Endothelial cell of umbilical vein (primary cell): ENCODE data around the gene OR6B2. TPM values are rescaled to one million over a fixed set of nuclear protein-coding genes. Genes with fewer than 3 reads are reported as not detected.

Experiments
- BruUV-seq: library from RNA; stranded (reverse); fragments of 400-500 nt; replicated peaks from 2 replicates; lab custom pipeline; 2021; lab: Mats Ljungman, UMichigan
- CTCF ChIA-PET: fragments of 300-600, 350-600 bp; sonication (Branson Sonifier 250); formaldehyde crosslinking; loops from one replicate; lab custom pipeline; 2021; ENCODE audit warnings: antibody characterized with exemption, inconsistent platforms; lab: Charles Lee
- POLR2A ChIA-PET: fragments of 300-600, 350-600 bp; sonication (Branson Sonifier 250); formaldehyde crosslinking; loops from one replicate; lab custom pipeline; 2021; ENCODE audit warnings: antibody characterized with exemption, inconsistent platforms; lab: Charles Lee
- DNase-seq: peaks from one replicate; pipeline ENCODE4 v3.0.0-alpha.2; 2011; ENCODE audit warnings: low read depth, low spot score
- FAIRE-seq: peaks from 2 replicates; lab custom pipeline; 2011; peaks lifted over from hg19 to GRCh38; lab: Jason Lieb, UNC
- H2AFZ ChIP-seq: 2 replicates; pipeline ENCODE4 v1.6.0; 2012; ENCODE audit warnings: low read depth, low read length, control low read depth, inconsistent platforms
- H3K27ac ChIP-seq: 2 replicates; pipeline ENCODE4 v1.5.1; 2011; ENCODE audit warnings: low read depth, mild to moderate bottlenecking, control low read depth, low read length, moderate library complexity; ENCODE audit not compliant: insufficient read depth
- H3K27me3 ChIP-seq, 2 experiments: 2 replicates each; pipeline versions ENCODE4 v1.6.0 to v1.6.1; 2011; ENCODE audit warnings: low read length in 2 of 2, mixed read lengths in 1 of 2; ENCODE audit not compliant: control insufficient read depth in 2 of 2, insufficient read depth in 2 of 2
- H3K36me3 ChIP-seq, 2 experiments: 2 replicates in 1 of 2; 3 replicates in 1 of 2; pipeline ENCODE4 v1.5.1; 2011; ENCODE audit warnings: low read length in 2 of 2, mild to moderate bottlenecking in 1 of 2, moderate library complexity in 1 of 2; ENCODE audit not compliant: control insufficient read depth in 2 of 2, insufficient read depth in 2 of 2; ENCODE audit errors: extremely low read depth in 1 of 2
- H3K4me1 ChIP-seq: 3 replicates; pipeline ENCODE4 v1.5.1; 2011; ENCODE audit warnings: mild to moderate bottlenecking, low read length; ENCODE audit not compliant: control insufficient read depth, insufficient read depth; ENCODE audit errors: extremely low read depth
- H3K4me2 ChIP-seq: 2 replicates; pipeline ENCODE4 v1.6.1; 2011; ENCODE audit warnings: low read length, control low read depth, mixed read lengths; ENCODE audit not compliant: insufficient read depth
- H3K4me3 ChIP-seq, 3 experiments: fragments of 200-600 bp in 1 of 3; sonication (generic), shearing (Covaris generic) in 1 of 3; replicated peaks in 1 of 3; 2 replicates each; pipeline ENCODE4 v1.5.1; 2011 to 2016; ENCODE audit warnings: control low read depth in 3 of 3, low read length in 3 of 3, mild to moderate bottlenecking in 2 of 3, inconsistent platforms in 1 of 3, low read depth in 1 of 3, moderate library complexity in 1 of 3; ENCODE audit not compliant: insufficient read depth in 1 of 3
- H3K79me2 ChIP-seq: 2 replicates; pipeline ENCODE4 v1.6.0; 2012; ENCODE audit warnings: low read length, inconsistent platforms; ENCODE audit not compliant: control insufficient read depth, insufficient read depth
- H3K9ac ChIP-seq: replicated peaks from 2 replicates; pipeline ENCODE3; 2011; ENCODE audit warnings: low read length, control low read depth; ENCODE audit not compliant: insufficient read depth; ENCODE audit errors: extremely low read depth
- H3K9me1 ChIP-seq: replicated peaks from 3 replicates; pipeline ENCODE4 v1.6.0; 2011; ENCODE audit warnings: mild to moderate bottlenecking, low read length; ENCODE audit not compliant: control insufficient read depth, insufficient read depth; ENCODE audit errors: extremely low read depth
- H3K9me3 ChIP-seq: replicated peaks from 2 replicates; pipeline ENCODE4 v1.5.1; 2012; ENCODE audit warnings: low read length, inconsistent platforms; ENCODE audit not compliant: control insufficient read depth, insufficient read depth
- H4K20me1 ChIP-seq: replicated peaks from 2 replicates; pipeline ENCODE3; 2011; ENCODE audit warnings: mild to moderate bottlenecking, low read length; ENCODE audit not compliant: control insufficient read depth, insufficient read depth; ENCODE audit errors: extremely low read depth
- CTCF ChIP-seq, 2 donors: IDR thresholded peaks; 1 replicate in 1 of 2; 2 replicates in 1 of 2; pipeline ENCODE4 v1.5.1; 2011; ENCODE audit warnings: low read length in 2 of 2, mild to moderate bottlenecking in 2 of 2, moderate library complexity in 2 of 2, control low read depth in 1 of 2, inconsistent platforms in 1 of 2, low read depth in 1 of 2; ENCODE audit not compliant: insufficient read depth in 1 of 2; ENCODE audit errors: extremely low read depth in 1 of 2
- EZH2 ChIP-seq: IDR thresholded peaks from 2 replicates; pipeline ENCODE4 v1.6.1; 2012; ENCODE audit warnings: borderline replicate concordance, low read depth, mild to moderate bottlenecking, moderate library complexity, low read length, inconsistent platforms; ENCODE audit not compliant: severe bottlenecking
- FOS ChIP-seq: IDR thresholded peaks from 2 replicates; pipeline ENCODE4 v1.6.1; 2011; ENCODE audit warnings: mild to moderate bottlenecking, low read length, moderate library complexity, borderline replicate concordance; ENCODE audit not compliant: insufficient read depth
- GATA2 ChIP-seq: IDR thresholded peaks from 2 replicates; pipeline ENCODE4 v1.7.0; 2011; ENCODE audit warnings: low read depth, mild to moderate bottlenecking, moderate library complexity, mixed read lengths, low read length; ENCODE audit not compliant: insufficient read length, insufficient read depth
- JUN ChIP-seq: IDR thresholded peaks from 2 replicates; pipeline ENCODE4 v1.6.1; 2011; ENCODE audit warnings: borderline replicate concordance, low read depth; ENCODE audit not compliant: insufficient read length, insufficient read depth
- MAX ChIP-seq: IDR thresholded peaks from 2 replicates; pipeline ENCODE4 v1.6.1; 2011; ENCODE audit not compliant: insufficient read depth, insufficient read length
- MYC ChIP-seq: IDR thresholded peaks from one replicate; pipeline ENCODE4 v1.6.1; 2011; ENCODE audit warnings: mild to moderate bottlenecking, low read depth, low read length
- POLR2A ChIP-seq: IDR thresholded peaks from 2 replicates; pipeline ENCODE4 v1.6.1; 2012; ENCODE audit warnings: low read depth, mild to moderate bottlenecking, control low read depth, low read length
- POLR2AphosphoS5 ChIP-seq: IDR thresholded peaks from 2 replicates; pipeline ENCODE4 v1.6.1; 2012; ENCODE audit warnings: low read depth, mild to moderate bottlenecking, control low read depth, low read length, moderate library complexity; ENCODE audit not compliant: insufficient read depth
- dilution Hi-C: fragments of 300-500 bp; cut with MboI; formaldehyde crosslinking; loops from one replicate; pipeline ENCODE4 v1.15.0; 2019; ENCODE audit warnings: low sequenced_read_pairs; ENCODE audit not compliant: extremely low pct_ligation_motif_present
- intact Hi-C: fragments of 100-400 bp; cut with micrococcal nuclease; formaldehyde crosslinking; loops from one replicate; pipeline ENCODE4 v1.10.0; 2022
- polyA plus RNA-seq, 4 experiments: library from polyadenylated mRNA; depleted of rRNA in 3 of 4; stranded (reverse) in 3 of 4; unstranded in 1 of 4; fragments of >200 nt; gene quantifications; 2 replicates each; pipeline versions ENCODE4 v1.2.1 to v1.2.3, GENCODE V29; 2011 to 2012; ENCODE audit warnings: missing spikeins in 1 of 4
- total RNA-seq: library from RNA; stranded (reverse); gene quantifications from 2 replicates; pipeline ENCODE4 v1.2.3, GENCODE V29; 2021

The OR6B2 gene
- total and polyA plus RNA-seq, 2 donors (not counting 3 experiments of a cell fraction or from before 2014, with no cell fraction given): not detected

GRCh38 chr2:240000671-240001070 lies 29.6 kb downstream of the OR6B2 start:
- no peaks in the 10 kb centered on the region for H3K27me3 ChIP-seq
- DNase-seq (no peak), FAIRE-seq (no peak)
- no TSS peak for BruUV-seq
- H3K27ac ChIP-seq: no peak overlapping the region
- no peak overlapping the region for H3K4me2 ChIP-seq
- no peaks in the 10 kb centered on the region for H3K9me1 ChIP-seq
- H3K9me3 ChIP-seq: no peaks in the 10 kb centered on the region
- no peaks in the 10 kb centered on the region for H3K79me2 ChIP-seq
- no peak overlapping the region for H2AFZ ChIP-seq
- intact Hi-C loops (no loop called here), dilution Hi-C loops (no loop called here)
- ChIA-PET POLR2A (no interaction called here), CTCF (interaction anchor here (1.5 to 1.7 kb wide), 2 partner anchors 8 to 9 kb away, joined by 3 to 5 read pairs; no protein-coding TSS in a partner anchor)
- TF ChIP-seq JUN (no peak), GATA2 (no peak), EZH2 (no peak)
- no peaks in the 10 kb centered on the region for H3K4me1 ChIP-seq
- H4K20me1 ChIP-seq: no peaks in the 10 kb centered on the region
- H3K4me3 ChIP-seq: no peak overlapping the region
- no peak overlapping the region for H3K9ac ChIP-seq
- H3K36me3 ChIP-seq: peaks cover 3 to 18% of the 10 kb centered on the region in 2 experiments

GRCh38 chr2:239997686-239998409 lies 32.4 kb downstream of the OR6B2 start:
- intact Hi-C loops: loop anchor here (5.0 kb wide), 1 partner anchor 791 kb away; no protein-coding TSS in a partner anchor
- Histone ChIP-seq H3K9me3 (no peaks in the 10 kb centered on the region), H3K27ac (no peak overlapping the region), H3K9me1 (no peaks in the 10 kb centered on the region), H4K20me1 (no peaks in the 10 kb centered on the region), H3K4me2 (no peak overlapping the region), H3K27me3 (no peaks in the 10 kb centered on the region), H2AFZ (no peak overlapping the region), H3K36me3 (peaks cover 5 to 11% of the 10 kb centered on the region in 2 experiments), H3K79me2 (no peaks in the 10 kb centered on the region), H3K4me3 (no peak overlapping the region), H3K9ac (no peak overlapping the region), H3K4me1 (no peaks in the 10 kb centered on the region)
- FAIRE-seq (no peak), DNase-seq (no peak)
- BruUV-seq: no TSS peak
- POLR2A ChIA-PET: no interaction called here
- dilution Hi-C loops: no loop called here
- CTCF ChIA-PET: interaction anchor here (1.6 kb wide), 1 partner anchor 15 kb away, joined by 5 read pairs; no protein-coding TSS in a partner anchor
- TF ChIP-seq POLR2A (no peak), CTCF (IDR thresholded peaks at IDR 0.05; ENCODE audit: extremely low read depth in 1 of 2, insufficient read depth in 1 of 2, low read depth in 1 of 2, low read length in 2 of 2) (no peak), EZH2 (no peak), MYC (no peak), JUN (no peak), MAX (no peak), POLR2AphosphoS5 (no peak), GATA2 (no peak), FOS (no peak)
